MCF 10A (cell line): ENCODE results near the gene EPB41. TPM values are rescaled to one million over a fixed set of nuclear protein-coding genes. Genes with fewer than 3 reads are reported as not detected.

Source experiments
- BruUV-seq: library from RNA; stranded (reverse); fragments of 400-500 nt; replicated peaks from 2 replicates; lab custom pipeline; 2021; lab: Mats Ljungman, UMichigan
- CTCF ChIA-PET: fragments of 300-600 bp; sonication (Branson Sonifier 250); formaldehyde crosslinking; extraction: SDS; loops from one replicate; lab custom pipeline; 2021; ENCODE audit warnings: antibody characterized with exemption, inconsistent platforms; lab: Yijun Ruan, JAX
- POLR2A ChIA-PET: fragments of 300-600, 350-650 bp; sonication (Branson Sonifier 250); formaldehyde crosslinking; extraction: SDS; loops from one replicate; lab custom pipeline; 2020; ENCODE audit warnings: antibody characterized with exemption, inconsistent platforms; lab: Yijun Ruan, JAX
- DNase-seq: peaks from one replicate; pipeline ENCODE4 v3.0.0-alpha.2; 2018; ENCODE audit not compliant: unreplicated experiment
- H3K27ac Mint-ChIP-seq: one replicate; pipeline ENCODE4 v1.8.0; 2022; ENCODE audit warnings: mild to moderate bottlenecking, low read depth, mixed read lengths; ENCODE audit not compliant: unreplicated experiment
- H3K27me3 Mint-ChIP-seq: one replicate; pipeline ENCODE4 v1.8.0; 2022; ENCODE audit warnings: mixed read lengths; ENCODE audit not compliant: insufficient read depth, unreplicated experiment
- H3K36me3 Mint-ChIP-seq: one replicate; pipeline ENCODE4 v1.8.0; 2022; ENCODE audit warnings: mild to moderate bottlenecking, moderate library complexity, mixed read lengths; ENCODE audit not compliant: insufficient read depth, unreplicated experiment
- H3K4me1 Mint-ChIP-seq: one replicate; pipeline ENCODE4 v1.8.0; 2022; ENCODE audit warnings: mixed read lengths; ENCODE audit not compliant: insufficient read depth, unreplicated experiment
- H3K4me3 Mint-ChIP-seq: one replicate; pipeline ENCODE4 v1.8.0; 2022; ENCODE audit warnings: mild to moderate bottlenecking, moderate library complexity, mixed read lengths; ENCODE audit not compliant: unreplicated experiment
- H3K9me3 Mint-ChIP-seq: one replicate; pipeline ENCODE4 v1.8.0; 2022; ENCODE audit warnings: mixed read lengths; ENCODE audit not compliant: unreplicated experiment
- CTCF ChIP-seq: fragments of 200-600 bp; IDR thresholded peaks from one replicate; pipeline ENCODE4 v1.8.0; 2022; ENCODE audit warnings: antibody characterized with exemption, mild to moderate bottlenecking; ENCODE audit not compliant: unreplicated experiment
- intact Hi-C: fragments of 100-400 bp; cut with micrococcal nuclease; formaldehyde crosslinking; loops from 2 replicates; pipeline ENCODE4 v1.14.1; 2022
- total RNA-seq: library from RNA; stranded (reverse); gene quantifications from 2 replicates; pipeline ENCODE4 v1.2.3, GENCODE V29; 2022

The EPB41 gene
- total RNA-seq, 1 experiment from 2014 or later = 15.0 TPM

- Mint-ChIP-seq H3K9me3 (no peaks in the 10 kb centered on the region), H3K4me1 (no peaks in the 10 kb centered on the region), H3K4me3 (no peak overlapping the region), H3K36me3 (peaks cover 6% of the 10 kb centered on the region), H3K27ac (no peak overlapping the region), H3K27me3 (no peaks in the 10 kb centered on the region)
- no peak for TF ChIP-seq CTCF
- CTCF ChIA-PET = no interaction called here
- DNase-seq = no peak
- POLR2A ChIA-PET = no interaction called here
- intact Hi-C loops = no loop called here
- BruUV-seq = no TSS peak
Observed at GRCh38 chr1:29017235-29017634, 102.9 kb downstream of the EPB41 start.

DNA sequence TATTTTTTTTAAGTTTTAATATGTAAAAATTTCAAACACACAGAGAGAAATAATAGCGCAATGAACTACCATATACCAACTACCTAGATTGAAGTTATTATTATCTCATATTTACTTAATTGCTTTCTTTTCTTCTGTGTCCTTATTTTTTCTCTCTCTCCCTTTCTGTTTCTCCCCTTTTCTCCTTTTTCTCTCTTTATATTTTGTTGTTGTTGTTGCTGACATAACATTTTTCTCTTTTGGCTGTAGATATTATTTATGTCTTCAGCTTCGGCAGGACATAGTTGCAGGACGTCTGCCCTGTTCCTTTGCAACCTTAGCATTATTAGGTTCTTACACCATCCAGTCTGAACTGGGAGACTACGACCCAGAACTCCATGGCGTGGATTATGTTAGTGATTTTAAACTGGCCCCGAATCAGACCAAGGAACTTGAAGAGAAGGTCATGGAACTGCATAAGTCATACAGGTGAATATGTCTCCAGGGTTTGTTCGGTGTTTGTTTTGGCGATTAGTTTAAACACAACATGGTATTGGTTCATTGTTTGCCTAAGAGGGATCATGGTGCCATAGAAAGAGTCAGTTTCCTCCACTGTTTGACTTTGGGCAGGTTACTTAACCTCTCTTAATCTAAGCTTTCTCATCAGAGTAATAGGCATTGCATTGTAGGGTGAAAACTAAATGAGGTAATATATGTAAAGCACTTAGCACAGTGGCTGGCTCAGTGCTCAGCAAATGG lies 103.8 kb downstream of the EPB41 start:
- H3K36me3 Mint-ChIP-seq = peaks cover 6% of the 10 kb centered on the region
- DNase-seq = no peak
- H3K27me3 Mint-ChIP-seq = no peaks in the 10 kb centered on the region
- H3K4me1 Mint-ChIP-seq = no peaks in the 10 kb centered on the region
- H3K4me3 Mint-ChIP-seq = no peak overlapping the region
- ChIA-PET CTCF (interaction anchor here (0.5 to 2.4 kb wide), 4 partner anchors 16 to 234 kb away, joined by 4 to 9 read pairs (median 7); no protein-coding TSS in a partner anchor), POLR2A (interaction anchor here (0.6 to 0.9 kb wide), 3 partner anchors 9 to 16 kb away, joined by 3 read pairs; no protein-coding TSS in a partner anchor)
- no peak for TF ChIP-seq CTCF
- BruUV-seq = no TSS peak
- no peak overlapping the region for H3K27ac Mint-ChIP-seq
- no peaks in the 10 kb centered on the region for H3K9me3 Mint-ChIP-seq
- intact Hi-C loops = no loop called here

DNA sequence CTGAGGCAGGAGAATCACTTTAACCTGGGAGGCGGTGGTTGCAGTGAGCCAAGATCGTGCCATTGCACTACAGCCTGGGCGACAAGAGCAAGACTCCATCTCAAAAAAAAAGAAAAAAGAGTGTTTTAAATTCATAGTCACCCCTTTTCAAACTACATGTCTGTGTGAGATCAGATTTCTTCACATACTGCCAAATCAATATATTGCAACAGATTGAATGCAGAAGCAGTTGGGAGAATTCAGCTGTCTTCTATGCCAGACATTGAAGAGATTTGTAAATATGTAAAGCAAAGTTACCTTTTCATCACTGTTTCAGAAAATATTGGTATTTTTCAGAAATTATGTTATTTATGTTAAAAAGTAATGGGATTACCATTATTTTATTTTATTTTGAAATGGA lies 108.3 kb downstream of the EPB41 start:
- no peaks in the 10 kb centered on the region for H3K9me3 Mint-ChIP-seq
- DNase-seq = no peak
- no peak overlapping the region for H3K27ac Mint-ChIP-seq
- intact Hi-C loops = no loop called here
- no TSS peak for BruUV-seq
- peaks cover 6% of the 10 kb centered on the region for H3K36me3 Mint-ChIP-seq
- H3K4me1 Mint-ChIP-seq = no peaks in the 10 kb centered on the region
- CTCF ChIA-PET = interaction anchor here (0.6 to 4.0 kb wide), 4 partner anchors 9 to 159 kb away, joined by 3 to 21 read pairs (median 5); partner anchors contain the start of gene SRSF4
- no peaks in the 10 kb centered on the region for H3K27me3 Mint-ChIP-seq
- no peak overlapping the region for H3K4me3 Mint-ChIP-seq
- no peak for TF ChIP-seq CTCF
- POLR2A ChIA-PET = interaction anchor here (1.1 kb wide), 1 partner anchor 11 kb away, joined by 4 read pairs; no protein-coding TSS in a partner anchor

GRCh38 chr1:29029667-29030066 lies 115.3 kb downstream of the EPB41 start:
- Mint-ChIP-seq H3K27ac (no peak overlapping the region), H3K27me3 (no peaks in the 10 kb centered on the region), H3K36me3 (peaks cover 16% of the 10 kb centered on the region), H3K4me1 (no peaks in the 10 kb centered on the region), H3K4me3 (no peak overlapping the region), H3K9me3 (no peaks in the 10 kb centered on the region)
- TF ChIP-seq CTCF = no peak
- no peak for DNase-seq
- intact Hi-C loops = no loop called here
- CTCF ChIA-PET = interaction anchor here (0.7 to 14.8 kb wide), 4 partner anchors 10 to 150 kb away, joined by 3 to 311 read pairs (median 4); partner anchors contain the start of gene EPB41
- POLR2A ChIA-PET = interaction anchor here (0.7 to 2.2 kb wide), 3 partner anchors 11 to 198 kb away, joined by 3 to 6 read pairs (median 3); no protein-coding TSS in a partner anchor
- no TSS peak for BruUV-seq
